ENCODE data around the gene SNAI3.

- no peak for TF ChIP-seq NFE2L1 (CRISPR knock-in tag; IDR thresholded peaks at IDR 0.05)
- TF ChIP-seq MAX (CRISPR knock-in tag; IDR thresholded peaks at IDR 0.05) = no peak
- TF ChIP-seq USF2 (CRISPR knock-in tag; IDR thresholded peaks at IDR 0.05) = no peak
- no peak for TF ChIP-seq CTCF (IDR thresholded peaks at IDR 0.05)
- no peak for TF ChIP-seq ELF4 (CRISPR knock-in tag; IDR thresholded peaks at IDR 0.05; ENCODE audit: low read depth)
- TF ChIP-seq HMGXB4 (CRISPR knock-in tag; IDR thresholded peaks at IDR 0.05) = no peak
- TF ChIP-seq ERG (CRISPR knock-in tag; IDR thresholded peaks at IDR 0.05) = no peak
- TF ChIP-seq JUN (CRISPR knock-in tag; IDR thresholded peaks at IDR 0.05) = no peak
- no peak for TF ChIP-seq TEAD1 (CRISPR knock-in tag; IDR thresholded peaks at IDR 0.05)
- no peak for TF ChIP-seq OVOL2 (CRISPR knock-in tag; IDR thresholded peaks at IDR 0.05; ENCODE audit: borderline replicate concordance)
- TF ChIP-seq NFATC4 (CRISPR knock-in tag; IDR thresholded peaks at IDR 0.05) = no peak
- TF ChIP-seq ZNF671 (CRISPR knock-in tag; IDR thresholded peaks at IDR 0.05) = no peak
- no peak for TF ChIP-seq TEAD4 (CRISPR knock-in tag; IDR thresholded peaks at IDR 0.05)
- TF ChIP-seq KAT7 (CRISPR knock-in tag; IDR thresholded peaks at IDR 0.05; ENCODE audit: borderline replicate concordance) = no peak
Measured at GRCh38 chr16:88715312-88716190, 29.2 kb upstream of the SNAI3 start.
